Thymus (tissue), 11 donors: Measurements from ENCODE around the gene EDEM3. TPM values are rescaled to one million over a fixed set of nuclear protein-coding genes. Genes with fewer than 3 reads are reported as not detected.

Experiments
- DNase-seq, 9 donors: peaks; one replicate each; pipeline ENCODE4 v3.0.0-alpha.2; 2013; ENCODE audit warnings: low spot score in 9 of 9, low read depth in 6 of 9, missing footprints in 1 of 9
- H3K27ac ChIP-seq, 2 donors: one replicate each; pipeline ENCODE4 v1.5.1; 2013; ENCODE audit warnings: control low read depth in 1 of 2, low read depth in 1 of 2, low read length in 1 of 2, mild to moderate bottlenecking in 1 of 2, moderate library complexity in 1 of 2
- H3K27me3 ChIP-seq, 2 donors: one replicate each; pipeline ENCODE4 v1.5.1; 2013; ENCODE audit warnings: low read length in 1 of 2; ENCODE audit not compliant: control insufficient read depth in 2 of 2, insufficient read depth in 1 of 2
- H3K36me3 ChIP-seq, 2 donors: one replicate each; pipeline ENCODE4 v1.5.1; 2013; ENCODE audit warnings: low read length in 1 of 2, mild to moderate bottlenecking in 1 of 2, moderate library complexity in 1 of 2; ENCODE audit not compliant: control insufficient read depth in 2 of 2, insufficient read depth in 2 of 2
- H3K4me1 ChIP-seq, 2 donors: one replicate each; pipeline ENCODE4 v1.5.1; 2013; ENCODE audit warnings: low read length in 2 of 2; ENCODE audit not compliant: control insufficient read depth in 2 of 2, insufficient read depth in 2 of 2
- H3K4me3 ChIP-seq, 2 donors: one replicate each; pipeline ENCODE4 v1.5.1; 2013; ENCODE audit warnings: low read length in 2 of 2, control low read depth in 1 of 2, mild to moderate bottlenecking in 1 of 2
- H3K9me3 ChIP-seq, 2 donors: one replicate each; pipeline ENCODE4 v1.5.1; 2013; ENCODE audit warnings: low read length in 1 of 2, mild to moderate bottlenecking in 1 of 2; ENCODE audit not compliant: control insufficient read depth in 2 of 2, insufficient read depth in 1 of 2
- WGBS: extraction: QIAGEN DNeasy Blood & Tissue Kit; methylation state at CpG from one replicate; pipeline ENCODE4 v1.1.7; 2013; 5-methylcytosine and 5-hydroxymethylcytosine counted together
- polyA plus RNA-seq: library from polyadenylated mRNA; stranded (reverse); fragments of 200-250 nt; gene quantifications from one replicate; pipeline ENCODE4 v1.2.3, GENCODE V29; 2013
- total RNA-seq: library from RNA; stranded (reverse); fragments of 120-200 nt; gene quantifications from one replicate; pipeline ENCODE4 v1.2.4, GENCODE V29; 2013
- donor health status: healthy.

EDEM3 gene
- total and polyA plus RNA-seq, 2 donors, result 19.0 to 24.2 TPM

- H3K9me3 ChIP-seq, result peaks cover 0 to 8% of the 10 kb centered on the region in 2 donors
- 99% methylated on average over 2 of the region's 2 CpGs for WGBS
- H3K27ac ChIP-seq, result peak overlapping the region in 1 of 2 donors; percentile 4
- peaks cover 0 to 9% of the 10 kb centered on the region in 2 donors for H3K27me3 ChIP-seq
- no peaks in the 10 kb centered on the region for H3K36me3 ChIP-seq
- H3K4me3 ChIP-seq, result no peak overlapping the region
- peaks cover 0 to 9% of the 10 kb centered on the region in 2 donors for H3K4me1 ChIP-seq
- DNase-seq, result no peak
These were observed 94.0 kb downstream of the EDEM3 start for GRCh38 chr1:184660462-184661191.

- Histone ChIP-seq H3K27ac (no peak overlapping the region), H3K9me3 (no peaks in the 10 kb centered on the region), H3K4me1 (no peaks in the 10 kb centered on the region), H3K27me3 (no peaks in the 10 kb centered on the region), H3K36me3 (no peaks in the 10 kb centered on the region), H3K4me3 (no peak overlapping the region)
- DNase-seq, result no peak
- WGBS, result 100% methylated on average over 2 of the region's 2 CpGs
These were observed 96.6 kb downstream of the EDEM3 start for GRCh38 chr1:184658055-184658454.

DNA sequence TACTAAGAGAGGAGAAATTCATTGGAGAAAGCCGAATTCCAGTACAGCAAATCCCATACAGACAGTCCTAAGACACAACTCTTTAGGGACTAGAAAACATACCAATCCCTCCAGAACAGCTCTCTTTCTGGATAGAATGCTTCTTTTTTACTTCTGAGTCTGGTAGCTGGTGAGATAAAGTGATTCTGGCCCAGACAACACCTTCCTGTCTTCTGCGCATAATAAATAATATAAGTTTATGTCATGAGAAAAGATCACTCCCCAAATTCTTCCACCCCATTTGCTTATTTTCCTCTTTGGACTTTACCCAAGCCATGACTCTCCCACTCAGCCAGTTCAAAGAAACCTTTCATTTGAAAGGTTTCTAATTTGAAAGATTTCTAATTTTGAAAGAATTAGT is 98.4 kb downstream of the EDEM3 start:
- Histone ChIP-seq H3K27me3 (no peaks in the 10 kb centered on the region), H3K4me1 (no peaks in the 10 kb centered on the region), H3K9me3 (no peaks in the 10 kb centered on the region), H3K36me3 (no peaks in the 10 kb centered on the region), H3K4me3 (no peak overlapping the region), H3K27ac (no peak overlapping the region)
- WGBS, result 94% methylated on average over 2 of the region's 2 CpGs
- no peak for DNase-seq

DNA sequence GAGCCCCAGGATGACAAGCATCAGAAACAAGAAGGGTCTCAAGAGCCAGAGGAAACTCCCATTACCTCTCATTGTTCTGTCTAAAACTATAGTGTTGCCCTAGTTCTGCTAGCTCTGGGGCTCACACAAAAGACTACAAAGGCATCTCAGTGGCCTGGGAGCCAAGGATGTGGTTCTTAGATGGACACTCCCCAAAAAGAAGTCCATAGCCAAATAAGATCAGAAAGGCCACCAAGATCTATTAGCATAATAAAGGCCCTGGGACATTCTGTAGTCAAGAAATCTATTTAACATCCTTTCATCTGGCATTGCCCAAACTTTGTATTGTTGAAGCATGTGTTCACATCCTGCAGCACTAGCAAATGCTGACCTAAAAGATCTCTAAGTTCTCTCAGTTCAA is 99.5 kb downstream of the EDEM3 start:
- no peak for DNase-seq
- Histone ChIP-seq H3K27me3 (no peaks in the 10 kb centered on the region), H3K36me3 (no peaks in the 10 kb centered on the region), H3K27ac (no peak overlapping the region), H3K4me3 (no peak overlapping the region), H3K9me3 (no peaks in the 10 kb centered on the region), H3K4me1 (no peaks in the 10 kb centered on the region)

DNA sequence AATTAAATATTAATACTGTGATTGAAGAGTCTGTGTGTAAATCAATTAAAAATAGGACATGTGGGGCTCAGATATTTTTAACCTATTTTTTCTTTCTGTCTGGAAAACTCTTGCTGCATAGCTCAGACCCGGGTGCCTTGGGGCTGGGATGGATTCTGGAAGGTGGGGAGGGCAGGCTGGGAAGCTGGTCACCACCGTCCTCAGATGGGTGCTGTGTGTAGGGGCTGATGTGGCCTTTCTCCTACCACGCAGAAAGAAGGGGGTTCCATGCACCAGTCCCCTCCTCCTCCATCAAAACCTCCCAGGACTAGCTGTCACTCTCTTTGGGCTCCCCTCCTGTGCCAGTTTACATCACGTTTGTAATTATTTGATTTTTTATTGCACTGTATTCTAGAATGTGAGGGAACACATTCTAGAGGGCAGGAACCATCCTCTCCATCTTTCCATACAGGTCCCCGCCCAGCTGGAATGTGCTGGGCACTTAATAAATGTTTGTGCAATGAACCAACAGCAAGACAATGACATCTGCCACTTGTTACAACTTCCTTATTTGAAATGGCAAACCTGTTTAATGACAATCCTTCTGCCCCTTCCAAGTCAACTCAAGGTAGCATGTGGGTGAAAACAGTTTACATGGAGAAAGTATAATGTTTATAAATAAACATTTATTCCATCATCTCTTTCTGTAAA is 104.3 kb downstream of the EDEM3 start:
- H3K27ac ChIP-seq, result no peak overlapping the region
- H3K27me3 ChIP-seq, result no peaks in the 10 kb centered on the region
- no peaks in the 10 kb centered on the region for H3K9me3 ChIP-seq
- H3K4me3 ChIP-seq, result no peak overlapping the region
- H3K36me3 ChIP-seq, result no peaks in the 10 kb centered on the region
- no peaks in the 10 kb centered on the region for H3K4me1 ChIP-seq
- 90% methylated on average over 5 of the region's 5 CpGs for WGBS
- DNase-seq, result no peak

- Histone ChIP-seq H3K4me3 (no peak overlapping the region), H3K27me3 (no peaks in the 10 kb centered on the region), H3K4me1 (no peaks in the 10 kb centered on the region), H3K36me3 (no peaks in the 10 kb centered on the region), H3K27ac (no peak overlapping the region), H3K9me3 (no peaks in the 10 kb centered on the region)
- 95% methylated on average over 7 of the region's 7 CpGs for WGBS
- no peak for DNase-seq
These were observed 105.2 kb downstream of the EDEM3 start for GRCh38 chr1:184649451-184649888.

DNA sequence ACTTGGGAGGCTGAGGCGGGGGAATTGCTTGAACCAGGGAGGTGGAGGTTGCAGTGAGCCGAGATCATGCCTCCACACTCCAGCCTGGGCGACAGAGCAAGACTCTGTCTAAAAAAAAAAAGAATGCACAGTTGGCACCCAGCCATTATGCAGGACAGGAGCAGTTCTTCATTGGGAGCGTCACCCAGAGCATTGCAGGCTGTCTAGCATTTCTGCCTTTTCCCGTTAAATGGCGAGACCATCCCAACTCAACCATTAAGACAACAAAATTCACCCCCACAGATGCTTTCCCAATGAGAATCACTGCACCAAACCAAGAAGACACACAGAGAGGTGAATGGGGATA is 105.8 kb downstream of the EDEM3 start:
- H3K4me3 ChIP-seq, result no peak overlapping the region
- H3K36me3 ChIP-seq, result no peaks in the 10 kb centered on the region
- no peaks in the 10 kb centered on the region for H3K27me3 ChIP-seq
- no peaks in the 10 kb centered on the region for H3K4me1 ChIP-seq
- 98% methylated on average over 6 of the region's 6 CpGs for WGBS
- no peak for DNase-seq
- H3K27ac ChIP-seq, result no peak overlapping the region
- no peaks in the 10 kb centered on the region for H3K9me3 ChIP-seq

- WGBS, result 92% methylated on average over 4 of the region's 4 CpGs
- Histone ChIP-seq H3K4me3 (no peak overlapping the region), H3K36me3 (no peaks in the 10 kb centered on the region), H3K27me3 (no peaks in the 10 kb centered on the region), H3K27ac (no peak overlapping the region), H3K4me1 (no peaks in the 10 kb centered on the region), H3K9me3 (no peaks in the 10 kb centered on the region)
- no peak for DNase-seq
These were observed 106.3 kb downstream of the EDEM3 start for GRCh38 chr1:184648160-184648855.

- Histone ChIP-seq H3K27ac (no peak overlapping the region), H3K4me1 (no peaks in the 10 kb centered on the region), H3K36me3 (no peaks in the 10 kb centered on the region), H3K27me3 (no peaks in the 10 kb centered on the region), H3K9me3 (no peaks in the 10 kb centered on the region), H3K4me3 (no peak overlapping the region)
- no peak for DNase-seq
- 94% methylated on average over 4 of the region's 4 CpGs for WGBS
These were observed 107.2 kb downstream of the EDEM3 start for GRCh38 chr1:184647471-184647870.
